HG03025 (cell line): ENCODE data around the gene SEMA4F.

Experiments used
- ATAC-seq: cut with Tn5 transposase; IDR thresholded peaks from one replicate; pipeline ENCODE4 v1.9.1; 2021; ENCODE audit warnings: mild to moderate bottlenecking, moderate library complexity; ENCODE audit not compliant: unreplicated experiment, low FRiP score

SEMA4F gene

DNA sequence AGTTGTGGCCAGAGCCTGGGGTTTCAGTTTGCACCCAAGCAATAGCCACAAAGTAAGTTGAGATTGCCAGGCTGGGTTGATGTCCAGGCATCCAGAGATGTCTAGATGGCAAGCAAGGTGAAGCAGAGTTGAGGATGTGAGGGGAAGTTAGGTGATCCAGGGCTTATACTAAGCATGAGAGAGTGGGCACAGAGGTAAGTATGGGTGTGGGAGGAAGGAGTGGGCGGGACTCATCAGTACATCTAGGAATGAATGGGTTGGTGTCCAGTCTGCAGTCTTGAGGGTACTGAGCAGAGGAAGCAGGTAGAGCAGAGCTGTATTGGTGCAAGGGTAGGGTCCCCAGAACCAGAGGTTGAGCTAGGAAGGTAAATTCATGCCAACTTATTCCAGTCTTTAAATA is 1.5 kb downstream of the SEMA4F start:
- ATAC-seq: no peak

DNA sequence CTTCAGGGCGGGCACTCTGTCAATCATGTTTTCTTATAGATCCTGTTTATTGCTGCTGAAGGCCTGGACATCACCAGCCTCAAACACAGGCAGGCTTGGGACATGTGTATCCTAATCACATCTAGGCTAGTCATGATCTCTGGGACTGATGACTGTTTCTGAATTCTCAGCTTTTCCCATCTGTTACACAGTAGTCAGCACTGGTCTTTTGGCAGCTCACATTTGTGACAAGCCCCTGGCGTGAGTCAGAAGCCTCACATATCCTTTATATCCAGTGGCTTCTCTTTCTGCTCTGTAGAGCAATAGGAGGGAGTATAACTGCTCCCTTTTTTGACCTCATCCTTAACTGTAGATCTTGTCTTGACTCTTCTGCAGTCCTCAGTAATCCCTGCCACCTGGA is 4.5 kb downstream of the SEMA4F start:
- no peak for ATAC-seq

DNA sequence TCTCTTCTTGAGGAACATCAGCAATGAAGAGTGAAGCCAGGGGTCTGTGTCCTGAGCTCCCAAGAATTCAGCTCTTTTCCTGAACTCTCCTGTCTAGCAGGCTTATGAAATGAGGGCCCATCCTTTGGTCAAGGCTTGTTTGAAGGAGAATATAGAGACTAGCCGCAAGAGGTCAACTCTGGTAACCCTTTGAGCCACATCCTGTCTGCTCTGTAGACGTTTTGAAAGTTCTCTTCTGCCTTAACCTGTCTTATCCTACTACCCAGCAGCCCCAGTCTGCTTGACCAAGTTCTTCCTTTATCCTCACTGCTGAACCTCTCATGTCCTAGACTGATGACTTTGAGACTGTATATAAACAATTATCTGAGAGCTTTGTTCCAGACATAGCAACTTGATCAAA is 5.4 kb downstream of the SEMA4F start:
- ATAC-seq: no peak

DNA sequence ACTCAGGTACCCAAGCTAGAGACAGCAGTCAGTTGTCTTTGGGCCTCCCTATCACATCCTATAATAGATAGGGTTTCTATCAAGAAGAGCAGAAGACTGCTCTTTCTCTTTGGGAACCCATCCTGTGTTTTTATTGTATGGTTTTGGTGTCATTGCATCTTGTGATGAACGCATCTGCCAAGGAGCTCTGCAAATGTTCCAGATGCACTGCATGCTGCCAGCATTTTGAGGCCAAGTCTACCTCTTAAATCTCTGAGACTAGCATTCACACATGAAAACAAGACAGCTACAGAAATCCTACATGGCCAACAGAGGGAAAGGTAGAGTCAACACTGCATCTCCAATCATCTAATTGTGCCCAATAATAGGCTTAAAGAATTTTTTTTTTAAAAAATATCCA is 14.0 kb downstream of the SEMA4F start:
- ATAC-seq: no peak

DNA sequence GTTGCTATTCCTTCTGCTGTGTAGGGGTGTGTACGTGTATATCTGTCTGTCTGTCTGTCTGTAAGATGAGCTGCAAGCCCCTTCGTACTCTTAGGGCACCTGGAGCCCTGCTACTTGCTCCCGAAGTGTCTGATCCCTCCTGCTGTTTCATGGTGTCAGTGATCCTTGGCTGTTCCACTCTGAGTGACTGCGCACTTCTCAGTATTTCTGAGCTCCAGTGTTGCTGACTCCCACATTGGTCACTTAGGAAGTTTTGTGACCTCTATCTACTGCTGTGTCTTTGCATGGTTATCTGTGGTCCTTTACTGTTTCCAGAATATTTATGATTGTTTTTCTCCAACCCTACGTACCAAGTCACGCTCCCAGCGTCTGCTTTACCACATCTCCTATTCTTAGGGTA is 16.2 kb downstream of the SEMA4F start:
- no peak for ATAC-seq

DNA sequence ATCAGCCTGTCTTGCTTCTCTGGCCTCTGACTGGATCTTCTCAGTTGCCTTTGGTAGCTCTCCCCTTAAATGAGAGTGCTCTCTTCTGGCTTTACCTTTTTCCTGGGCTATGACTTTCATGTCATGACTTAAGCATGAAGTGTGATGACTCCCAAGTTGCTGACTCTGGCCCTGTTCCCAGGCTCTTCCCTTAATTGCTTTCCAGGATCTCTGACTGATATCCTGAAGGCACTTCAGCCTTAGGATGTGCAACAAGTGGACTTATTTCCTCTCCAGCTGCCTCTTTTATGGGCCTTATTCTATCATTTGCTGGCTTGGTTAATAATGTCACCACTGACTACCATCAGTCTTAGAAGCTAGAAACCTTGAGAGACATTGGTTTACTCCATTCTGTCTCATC is 17.4 kb downstream of the SEMA4F start:
- no peak for ATAC-seq

DNA sequence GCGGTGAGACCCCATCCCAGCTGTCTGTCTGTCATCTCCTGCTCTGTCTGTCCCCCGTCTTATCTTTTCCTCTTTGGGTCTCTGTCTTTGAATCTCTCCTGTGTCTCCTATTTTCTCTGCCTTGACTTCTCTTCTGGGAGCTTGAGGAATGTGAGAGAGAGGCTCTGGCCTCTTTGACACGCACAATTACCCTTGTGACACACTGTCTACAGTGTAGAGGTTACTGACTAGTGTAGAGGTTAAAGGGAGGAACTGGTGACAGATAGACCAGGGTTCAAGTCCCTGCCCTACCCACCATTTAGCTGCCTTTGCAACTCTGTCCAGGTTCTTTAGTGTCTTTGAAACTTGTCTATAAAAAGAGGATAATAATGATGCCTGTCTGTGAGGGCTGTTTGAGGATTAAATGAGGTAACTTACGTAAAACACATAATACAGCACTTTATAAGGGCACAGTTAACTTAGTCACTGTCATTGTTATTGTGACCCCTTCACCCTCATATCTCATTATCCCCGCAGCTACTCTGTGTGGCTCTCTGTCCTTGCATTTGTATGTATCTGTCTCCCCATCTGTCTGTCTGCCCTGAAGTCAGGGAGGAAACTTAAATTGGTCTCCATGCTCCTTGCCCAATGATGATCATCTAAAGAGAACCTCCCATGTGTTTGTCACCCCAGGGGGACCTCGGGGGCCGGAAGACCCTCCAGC is 19.9 kb downstream of the SEMA4F start:
- ATAC-seq: no peak

DNA sequence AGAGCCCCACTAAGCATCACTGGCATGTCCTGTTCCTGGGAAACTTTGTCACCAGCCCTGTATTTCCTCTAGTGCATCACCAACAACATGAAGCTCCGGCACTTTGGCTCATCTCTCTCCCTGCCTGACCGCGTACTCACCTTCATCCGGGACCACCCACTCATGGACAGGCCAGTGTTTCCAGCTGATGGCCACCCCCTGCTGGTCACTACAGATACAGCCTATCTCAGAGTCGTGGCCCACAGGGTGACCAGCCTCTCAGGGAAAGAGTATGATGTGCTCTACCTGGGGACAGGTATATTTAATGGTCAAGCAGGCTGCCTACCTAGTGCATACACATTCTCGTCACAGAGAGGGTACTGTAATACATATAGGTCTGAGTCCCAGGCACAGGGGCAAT is 21.0 kb downstream of the SEMA4F start:
- ATAC-seq: no peak

DNA sequence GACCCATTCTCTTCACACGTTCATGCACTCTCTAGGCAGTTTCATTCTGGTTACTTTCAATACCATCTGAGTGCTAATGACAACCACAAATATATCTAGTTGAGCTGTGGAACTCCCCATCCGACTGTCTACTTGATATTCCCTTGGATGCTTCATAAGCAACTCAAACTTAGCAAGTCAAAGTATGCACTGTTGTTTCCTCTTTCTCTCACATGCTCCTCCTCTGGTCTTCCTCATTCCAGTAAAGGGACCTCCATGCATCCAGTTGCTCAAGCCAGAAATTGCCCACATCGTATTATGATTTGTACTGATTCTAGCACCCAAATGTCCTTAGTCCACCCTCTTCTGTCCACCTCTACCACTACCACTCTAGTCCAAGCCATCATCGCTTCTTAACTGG is 22.3 kb downstream of the SEMA4F start:
- no peak for ATAC-seq

DNA sequence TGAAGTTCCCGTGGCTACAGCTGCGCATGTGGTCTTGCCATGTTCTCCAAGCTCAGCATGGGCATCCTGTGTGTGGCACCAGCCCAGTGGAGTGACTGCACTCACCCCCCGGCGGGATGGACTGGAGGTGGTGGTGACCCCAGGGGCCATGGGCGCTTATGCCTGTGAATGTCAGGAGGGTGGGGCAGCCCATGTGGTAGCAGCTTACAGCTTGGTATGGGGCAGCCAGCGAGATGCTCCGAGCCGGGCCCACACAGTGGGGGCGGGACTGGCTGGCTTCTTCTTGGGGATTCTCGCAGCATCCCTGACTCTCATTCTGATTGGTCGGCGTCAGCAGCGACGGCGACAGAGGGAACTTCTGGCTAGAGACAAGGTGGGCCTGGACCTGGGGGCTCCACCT is 25.6 kb downstream of the SEMA4F start:
- ATAC-seq: no peak

DNA sequence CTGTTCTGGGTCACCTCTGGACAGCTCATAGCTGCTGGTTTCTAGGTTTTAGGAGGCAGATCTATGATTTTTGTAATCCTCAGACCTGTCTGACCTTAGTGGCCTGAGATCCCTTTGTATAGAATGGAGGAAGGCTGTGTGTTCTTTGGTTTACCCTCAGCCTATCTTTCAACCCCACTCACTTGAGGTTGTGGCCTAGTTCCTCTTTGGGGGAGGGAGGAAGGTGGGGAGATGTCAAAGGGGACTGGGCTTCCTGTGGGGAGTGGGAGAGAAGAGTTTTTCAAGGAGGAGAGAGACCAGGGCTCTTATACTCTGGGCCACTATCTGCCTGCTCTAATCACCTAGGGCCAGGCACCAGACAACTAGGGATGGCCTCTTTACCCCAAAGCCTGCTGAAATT is 28.5 kb downstream of the SEMA4F start:
- no peak for ATAC-seq

DNA sequence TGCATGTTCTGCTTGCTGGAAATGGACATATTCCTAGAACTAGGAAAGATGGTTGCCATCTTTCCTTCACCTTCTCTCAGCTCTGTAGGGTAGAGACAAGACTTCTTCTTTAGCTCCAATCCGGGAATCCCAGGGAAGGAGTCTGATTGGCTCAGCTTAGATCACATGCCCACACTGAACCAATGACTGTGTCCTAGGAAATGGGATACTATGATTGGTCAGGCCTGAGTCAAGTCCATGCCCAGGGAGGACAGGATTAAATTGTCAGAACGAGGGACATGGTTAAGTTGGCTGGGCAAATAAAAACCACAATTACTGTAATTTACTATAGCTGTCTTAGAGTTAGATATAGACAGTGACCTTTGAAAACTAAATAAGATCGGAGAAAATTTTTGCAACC is 31.4 kb downstream of the SEMA4F start:
- ATAC-seq: no peak

DNA sequence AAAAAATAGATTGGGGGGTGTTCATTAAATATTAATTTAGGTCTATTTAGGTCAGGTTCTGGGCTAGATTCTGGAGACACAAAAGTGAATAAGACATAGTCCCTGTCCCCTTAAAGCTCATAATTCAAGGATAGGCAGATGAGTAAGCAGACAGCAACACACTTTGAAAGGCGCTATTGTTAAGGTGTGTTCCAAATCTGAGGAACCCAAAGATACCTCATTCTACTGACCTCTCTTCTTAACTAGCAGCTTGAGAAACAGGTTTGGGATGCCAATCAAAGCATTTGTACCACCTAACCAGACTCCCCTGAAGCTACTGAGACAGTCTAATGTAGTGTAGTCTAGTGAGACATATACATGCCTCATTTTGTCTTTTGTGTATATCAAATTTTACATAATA is 34.8 kb downstream of the SEMA4F start:
- no peak for ATAC-seq

DNA sequence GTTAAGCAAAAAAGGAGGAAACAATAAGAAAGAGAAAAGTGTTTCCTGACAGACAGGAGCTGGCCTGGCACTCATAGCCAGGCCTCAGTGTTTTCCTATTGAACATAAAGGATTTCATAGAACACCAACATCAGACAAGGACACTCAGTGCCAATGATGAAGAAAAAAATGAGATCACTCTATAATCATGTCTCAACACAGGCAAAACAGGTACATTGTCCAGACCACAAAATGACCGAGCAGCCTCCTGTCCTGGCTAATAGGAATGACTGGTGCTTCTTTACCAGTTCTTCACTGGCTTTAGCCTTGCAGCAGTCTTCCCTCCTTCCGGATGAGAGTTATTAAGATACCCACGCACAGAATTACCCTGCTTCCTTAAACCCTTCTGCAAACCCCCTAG is 35.6 kb downstream of the SEMA4F start:
- no peak for ATAC-seq

DNA sequence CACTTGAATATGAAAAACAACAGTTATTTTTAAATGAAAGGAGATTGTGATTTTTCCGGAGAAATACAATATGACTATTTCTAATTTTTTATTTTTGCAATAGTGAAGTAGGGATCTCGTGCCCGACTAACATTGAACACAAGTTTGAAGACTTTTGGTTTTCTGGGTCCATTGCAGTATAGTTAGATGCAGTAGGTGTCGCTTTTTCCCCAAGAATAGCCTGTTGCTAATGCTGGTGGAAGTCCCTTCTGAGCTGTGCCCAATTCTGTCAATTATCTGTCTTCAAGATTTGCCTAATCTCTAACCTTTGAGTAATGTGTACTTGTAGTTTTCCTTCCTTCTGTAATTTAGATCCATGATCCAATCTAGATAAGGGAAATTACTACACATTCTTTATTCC is 36.5 kb downstream of the SEMA4F start:
- ATAC-seq: no peak

DNA sequence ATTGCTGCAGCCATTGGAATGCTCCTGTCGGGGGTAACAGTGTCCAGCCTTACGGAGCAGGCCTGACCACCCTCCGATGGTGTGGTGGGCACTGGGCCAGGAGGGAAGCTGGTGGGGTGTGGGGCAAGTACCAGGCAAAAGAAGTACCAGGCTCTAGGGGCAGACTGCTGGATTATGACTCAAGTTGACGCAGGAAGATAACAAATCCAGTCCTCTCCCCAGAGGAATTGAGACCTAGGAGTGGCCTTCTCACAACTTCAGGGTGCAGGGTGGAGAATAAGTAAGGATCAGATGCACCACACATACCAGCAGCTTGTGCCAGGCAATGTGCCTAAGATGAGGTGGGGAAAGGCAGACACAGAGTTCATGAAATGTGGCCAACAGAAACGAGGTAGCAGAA is 37.9 kb downstream of the SEMA4F start:
- ATAC-seq: no peak

DNA sequence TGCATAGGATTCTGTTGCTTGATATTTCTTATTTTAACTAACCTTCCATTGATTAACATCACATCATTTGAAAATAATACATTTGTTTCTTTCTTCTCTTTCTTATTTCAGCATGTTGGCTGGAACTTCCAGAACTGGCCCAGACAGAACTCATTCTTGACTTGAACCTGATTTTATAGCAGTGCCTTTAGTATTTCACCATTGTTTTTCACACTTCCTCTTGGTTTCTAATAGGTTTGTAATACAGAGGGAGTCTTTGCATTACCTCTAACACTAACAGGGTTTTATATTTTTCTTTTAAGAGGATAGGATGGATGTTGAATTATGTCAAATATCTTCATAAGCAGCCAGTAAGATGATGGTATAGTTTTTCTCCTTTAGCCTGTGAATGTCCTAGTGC is 39.2 kb downstream of the SEMA4F start:
- no peak for ATAC-seq

DNA sequence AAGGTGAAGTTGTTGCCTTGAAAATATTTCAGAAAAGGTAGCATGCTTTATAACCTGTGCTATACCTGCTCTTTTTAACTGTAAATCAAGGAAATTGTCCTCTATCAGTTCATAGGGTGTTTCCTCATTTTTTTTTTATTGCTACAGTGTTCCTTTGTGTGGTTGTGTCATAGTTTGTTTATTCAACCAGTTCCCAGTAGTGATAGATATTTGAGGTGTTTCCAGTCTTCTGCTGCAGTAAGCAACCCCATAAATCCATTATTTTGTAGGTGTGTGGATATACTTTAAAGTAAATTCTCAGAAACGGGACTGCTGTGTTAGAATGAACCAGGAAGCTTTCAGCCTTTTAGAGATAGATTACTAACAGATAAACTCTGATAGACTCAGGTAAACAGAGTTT is 39.6 kb downstream of the SEMA4F start:
- ATAC-seq: no peak

DNA sequence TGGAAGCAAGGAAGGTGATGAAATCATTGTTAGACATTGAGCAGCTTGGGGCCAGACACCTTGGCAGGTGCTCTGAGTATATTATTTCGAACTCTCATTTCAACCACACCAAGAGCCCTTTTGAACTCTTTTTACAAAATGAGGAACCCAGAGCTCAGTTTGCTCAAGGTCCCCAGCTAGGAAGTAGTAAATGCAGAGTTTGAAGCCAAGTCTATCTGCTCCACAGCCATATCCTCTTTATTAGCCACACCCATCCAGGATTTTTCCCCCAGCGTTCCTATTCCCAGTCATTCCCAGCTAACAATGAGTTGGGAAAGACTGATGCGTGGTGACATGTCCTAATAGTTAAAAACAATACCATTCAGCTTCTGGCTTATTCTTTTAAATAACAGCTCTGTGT is 40.2 kb downstream of the SEMA4F start:
- ATAC-seq: no peak

DNA sequence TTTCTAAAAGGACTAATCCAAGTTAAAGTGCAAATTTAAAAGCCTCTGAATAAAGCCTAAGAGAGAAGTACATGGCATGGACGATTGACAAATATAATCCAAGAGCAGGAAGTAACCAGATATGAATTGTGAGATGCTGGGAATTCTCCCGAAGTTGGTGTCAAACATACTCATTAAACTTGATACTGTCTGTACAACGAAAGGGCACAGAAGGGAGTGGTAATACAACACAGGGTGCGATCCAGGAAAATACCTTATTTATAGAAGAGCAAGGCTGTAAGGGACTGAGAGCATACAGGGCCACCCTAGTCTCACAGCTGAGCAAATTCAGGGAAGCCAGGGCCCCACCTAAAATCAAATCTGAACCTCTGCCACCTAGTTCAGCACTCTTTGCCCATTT is 41.6 kb downstream of the SEMA4F start:
- ATAC-seq: no peak

DNA sequence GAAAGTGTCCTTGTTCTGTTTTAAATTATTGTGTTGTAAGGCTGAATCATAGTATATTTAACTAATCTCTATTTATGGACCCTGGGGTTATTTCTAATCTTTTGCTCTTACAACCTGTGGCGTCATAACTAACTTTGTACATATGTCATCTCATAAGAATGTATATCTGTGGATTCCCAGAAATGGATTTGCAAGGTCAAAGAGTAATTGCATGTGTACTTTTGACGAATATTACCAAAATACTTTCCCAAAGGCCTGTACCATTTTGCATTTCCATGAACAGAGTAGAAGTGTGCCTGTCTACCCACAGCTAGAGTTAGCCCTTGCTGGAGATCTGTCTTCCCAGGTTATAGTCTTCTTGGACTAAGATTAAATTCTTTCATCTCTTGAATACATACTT is 42.8 kb downstream of the SEMA4F start:
- ATAC-seq: no peak

DNA sequence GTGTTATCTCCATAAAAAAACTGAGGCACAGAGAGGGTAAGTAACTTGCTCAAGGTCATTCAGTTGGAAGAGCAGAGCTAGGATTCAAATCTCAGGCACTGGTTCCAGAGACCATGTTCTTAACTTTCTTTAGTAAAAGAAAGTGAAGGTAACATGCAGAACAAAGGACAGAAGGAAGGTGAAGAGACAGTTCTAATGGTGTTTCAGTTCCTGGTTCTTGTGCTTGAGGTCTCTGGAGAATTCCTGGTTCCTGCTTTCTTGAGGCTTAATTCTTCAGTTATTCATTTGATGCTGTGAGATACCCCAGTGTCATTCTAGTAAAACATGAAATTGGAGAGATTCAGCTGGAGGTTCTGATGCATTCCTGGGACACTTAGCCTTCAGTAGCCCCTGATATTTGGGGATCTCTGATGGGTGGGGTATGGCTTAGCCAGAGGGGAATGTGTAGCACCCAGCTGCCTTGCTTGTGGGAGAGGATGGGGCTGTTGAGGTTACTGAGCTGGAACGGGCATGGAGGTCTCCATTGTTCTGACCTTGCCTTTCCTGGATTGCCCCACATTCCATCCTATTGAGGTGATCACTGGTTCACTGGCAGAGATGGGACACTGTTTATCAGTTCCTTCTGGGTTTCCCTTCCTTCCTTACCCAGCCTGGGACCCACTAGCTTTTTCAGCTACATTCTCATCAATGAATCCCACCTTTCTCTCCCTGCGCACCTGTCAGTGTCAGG is 46.8 kb downstream of the SEMA4F start:
- no peak for ATAC-seq
